Inferior parietal cortex (tissue), 1 donor: Measurements from ENCODE around the gene STXBP5L.
"Not testable (repeated sequence)": the region's sequence is repeated elsewhere in the genome, so short reads cannot be mapped to it uniquely, and the experiment has no call there.

ENCODE experiments used
- DNase-seq: peaks from one replicate; pipeline ENCODE4 v3.0.0-alpha.2; 2016; ENCODE audit errors: extremely low spot score

STXBP5L gene

GRCh38 chr3:121430664-121431215 lies 522.7 kb downstream of the STXBP5L start:
- DNase-seq, result no peak

GRCh38 chr3:121431726-121432517 lies 523.9 kb downstream of the STXBP5L start:
- DNase-seq, result no peak

- no peak for DNase-seq
Observed at GRCh38 chr3:121436074-121436473, 528.1 kb downstream of the STXBP5L start.

- DNase-seq, result no peak
Observed at GRCh38 chr3:121436641-121437040, 528.6 kb downstream of the STXBP5L start.

GRCh38 chr3:121443456-121443855 lies 535.5 kb downstream of the STXBP5L start:
- DNase-seq, result no peak

- not testable (repeated sequence) for DNase-seq
Observed at GRCh38 chr3:121451752-121452151, 543.7 kb downstream of the STXBP5L start.

- DNase-seq, result no peak
Observed at GRCh38 chr3:121462565-121462964, 554.6 kb downstream of the STXBP5L start.

GRCh38 chr3:121463745-121464144 lies 555.7 kb downstream of the STXBP5L start:
- no peak for DNase-seq

- no peak for DNase-seq
Observed at GRCh38 chr3:121467085-121467484, 559.1 kb downstream of the STXBP5L start.

- DNase-seq, result no peak
Observed at GRCh38 chr3:121473001-121473400, 565.0 kb downstream of the STXBP5L start.
